Caki2 (cell line): ENCODE data around the gene DNAH5. TPM values are rescaled to one million over a fixed set of nuclear protein-coding genes. Genes with fewer than 3 reads are reported as not detected.
"Not testable (repeated sequence)": the region's sequence is repeated elsewhere in the genome, so short reads cannot be mapped to it uniquely, and the experiment has no call there.

ENCODE experiments used
- DNase-seq: peaks from one replicate; pipeline ENCODE4 v3.0.0-alpha.2; 2015; ENCODE audit warnings: low read depth
- in situ Hi-C: cut with HindIII; loops from 2 replicates; pipeline ENCODE4 v1.10.0; 2016; ENCODE audit warnings: low sequenced_read_pairs, low pct_unique_long_range_greater_than_20kb, mixed read lengths
- total RNA-seq: library from RNA; depleted of rRNA; stranded (reverse); fragments of >200 nt; shearing (Covaris generic); gene quantifications from 2 replicates; pipeline ENCODE4 v1.2.3, GENCODE V29; 2014; ENCODE audit warnings: low replicate concordance; rRNA removed

DNAH5 gene
- total RNA-seq = 1.8 and 4.6 TPM in 2 replicates

- DNase-seq = no peak
- in situ Hi-C loops = no loop called here
Observed at GRCh38 chr5:13944560-13945199, at the start of gene DNAH5. Gene DNAH5 (minus strand): TSS chr5:13944688. CDS start chr5:13944438, 250 bp downstream.

GRCh38 chr5:13993926-13994325 is 49.4 kb upstream of the DNAH5 start:
- DNase-seq = no peak
- in situ Hi-C loops = loop anchor here (25.0 kb wide), 1 partner anchor 293 kb away; no protein-coding TSS in a partner anchor

DNA sequence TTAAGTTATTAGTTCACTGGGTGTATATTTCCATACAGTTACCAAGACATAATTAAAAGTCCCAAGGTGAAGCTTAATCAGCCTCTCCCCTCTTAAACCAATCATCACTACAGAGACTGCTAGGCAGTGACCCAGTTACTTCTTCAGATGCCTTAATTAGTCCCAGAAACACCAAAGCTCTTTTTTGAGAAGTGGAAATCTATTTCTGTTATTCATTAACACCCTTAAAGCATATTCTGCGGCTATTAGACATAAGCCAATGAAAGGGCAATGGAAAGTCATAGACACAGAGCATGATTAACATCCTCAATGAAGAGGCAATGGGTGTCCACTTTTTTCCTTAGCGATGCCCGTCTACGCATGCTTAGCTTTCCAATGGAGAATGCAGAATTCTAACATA is 48.3 kb upstream of the DNAH5 start:
- peak; percentile 21 for DNase-seq

DNA sequence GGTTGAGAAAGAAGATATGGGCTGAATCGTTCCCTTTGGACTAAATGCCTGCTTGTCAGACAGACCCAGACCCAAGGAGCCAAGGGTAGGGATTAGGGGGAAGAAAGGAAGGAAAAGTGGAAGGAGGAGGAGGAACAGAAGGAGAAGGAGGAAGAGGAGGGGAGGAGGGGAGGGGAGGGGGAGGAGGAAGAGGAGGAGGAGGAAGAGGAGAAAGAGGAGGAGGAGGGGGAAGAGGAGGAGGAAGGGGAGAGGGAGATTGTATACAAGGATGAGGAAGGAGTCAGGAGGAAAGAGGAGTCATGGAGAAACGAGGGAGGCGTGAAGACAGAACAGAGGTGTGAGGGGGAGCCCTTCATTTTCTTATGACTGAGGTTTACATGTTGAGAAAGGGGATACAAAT is 46.9 kb upstream of the DNAH5 start:
- no peak for DNase-seq
- in situ Hi-C loops = loop anchor here (25.0 kb wide), 1 partner anchor 296 kb away; no protein-coding TSS in a partner anchor

More for the DNA sequence above, 48.3 kb upstream of the DNAH5 start:
- in situ Hi-C loops = loop anchor here (25.0 kb wide), 1 partner anchor 295 kb away; no protein-coding TSS in a partner anchor

GRCh38 chr5:13990896-13991295 is 46.4 kb upstream of the DNAH5 start:
- in situ Hi-C loops = loop anchor here (25.0 kb wide), 1 partner anchor 296 kb away; no protein-coding TSS in a partner anchor
- no peak for DNase-seq

- no peak for DNase-seq
- in situ Hi-C loops = loop anchor here (25.0 kb wide), 1 partner anchor 297 kb away; no protein-coding TSS in a partner anchor
Observed at GRCh38 chr5:13989832-13990231, 45.3 kb upstream of the DNAH5 start.

DNA sequence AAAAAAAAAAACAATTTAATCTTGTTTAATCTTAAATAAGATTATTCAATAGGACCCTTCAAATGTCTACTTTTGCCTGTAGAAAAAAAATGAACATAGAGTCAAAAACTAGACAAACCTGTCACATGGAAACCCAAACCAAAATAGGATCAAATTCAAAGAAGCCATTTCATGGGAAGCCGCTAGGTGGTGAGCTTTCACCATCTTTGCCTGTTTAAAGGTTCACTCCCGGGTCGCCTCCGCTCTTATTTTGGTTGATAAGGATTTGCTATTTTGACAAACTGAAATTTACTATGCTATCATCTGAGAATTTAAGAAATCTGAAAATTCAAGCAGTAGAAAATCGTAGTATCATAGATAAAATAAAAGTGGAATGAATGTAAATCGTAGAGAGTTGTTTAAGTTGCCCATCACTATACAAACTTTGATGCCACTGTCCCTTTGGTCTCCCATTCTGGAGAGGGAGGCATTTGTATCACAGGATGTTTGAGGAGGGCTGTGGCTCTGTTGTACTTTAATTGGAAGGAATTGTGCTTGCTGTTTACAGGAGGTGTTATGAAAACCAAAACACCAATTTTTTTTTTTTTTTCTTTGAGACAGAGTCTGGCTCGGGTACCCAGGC is 43.5 kb upstream of the DNAH5 start:
- in situ Hi-C loops = loop anchor here (25.0 kb wide), 1 partner anchor 299 kb away; no protein-coding TSS in a partner anchor

DNA sequence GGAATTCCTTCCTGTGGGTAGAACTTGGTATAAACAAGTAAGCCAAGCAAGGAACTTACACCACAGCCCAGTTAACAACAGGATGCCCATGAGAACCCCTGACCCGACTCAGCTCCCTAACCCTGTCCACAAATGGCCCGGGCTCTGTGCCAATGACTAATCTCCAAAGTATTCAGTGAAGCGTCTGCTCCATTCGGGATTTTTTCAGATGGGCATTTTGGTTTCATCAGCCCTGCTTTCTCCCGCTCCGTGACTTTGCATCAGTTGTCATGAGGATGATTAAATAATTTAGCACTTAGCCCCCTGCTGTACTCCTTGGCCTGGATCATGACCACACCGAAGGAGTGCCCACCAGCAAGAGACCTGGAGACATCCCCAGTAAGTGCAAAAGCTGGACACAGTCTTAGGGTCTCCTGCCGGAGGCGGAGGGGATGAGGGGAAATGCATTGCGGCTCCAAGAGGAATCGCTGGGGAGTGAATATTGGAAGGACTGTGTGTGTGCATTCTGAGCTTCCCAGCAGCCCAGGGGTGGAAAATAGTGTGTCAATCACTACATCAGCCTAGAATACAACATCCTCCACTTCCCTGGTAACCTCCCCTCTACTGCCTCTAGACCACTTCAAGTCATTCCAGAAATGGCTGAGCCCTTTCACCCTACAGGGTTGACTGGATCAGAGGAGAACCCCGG is 41.4 kb upstream of the DNAH5 start:
- peak; percentile 93 for DNase-seq
- in situ Hi-C loops = loop anchor here (25.0 kb wide), 1 partner anchor 301 kb away; no protein-coding TSS in a partner anchor

More for the DNA sequence above, 43.5 kb upstream of the DNAH5 start:
- peak; percentile 60 for DNase-seq

- not testable (repeated sequence) for DNase-seq
- in situ Hi-C loops = loop anchor here (25.0 kb wide), 1 partner anchor 302 kb away; no protein-coding TSS in a partner anchor
Observed at GRCh38 chr5:13984888-13985287, 40.4 kb upstream of the DNAH5 start.

DNA sequence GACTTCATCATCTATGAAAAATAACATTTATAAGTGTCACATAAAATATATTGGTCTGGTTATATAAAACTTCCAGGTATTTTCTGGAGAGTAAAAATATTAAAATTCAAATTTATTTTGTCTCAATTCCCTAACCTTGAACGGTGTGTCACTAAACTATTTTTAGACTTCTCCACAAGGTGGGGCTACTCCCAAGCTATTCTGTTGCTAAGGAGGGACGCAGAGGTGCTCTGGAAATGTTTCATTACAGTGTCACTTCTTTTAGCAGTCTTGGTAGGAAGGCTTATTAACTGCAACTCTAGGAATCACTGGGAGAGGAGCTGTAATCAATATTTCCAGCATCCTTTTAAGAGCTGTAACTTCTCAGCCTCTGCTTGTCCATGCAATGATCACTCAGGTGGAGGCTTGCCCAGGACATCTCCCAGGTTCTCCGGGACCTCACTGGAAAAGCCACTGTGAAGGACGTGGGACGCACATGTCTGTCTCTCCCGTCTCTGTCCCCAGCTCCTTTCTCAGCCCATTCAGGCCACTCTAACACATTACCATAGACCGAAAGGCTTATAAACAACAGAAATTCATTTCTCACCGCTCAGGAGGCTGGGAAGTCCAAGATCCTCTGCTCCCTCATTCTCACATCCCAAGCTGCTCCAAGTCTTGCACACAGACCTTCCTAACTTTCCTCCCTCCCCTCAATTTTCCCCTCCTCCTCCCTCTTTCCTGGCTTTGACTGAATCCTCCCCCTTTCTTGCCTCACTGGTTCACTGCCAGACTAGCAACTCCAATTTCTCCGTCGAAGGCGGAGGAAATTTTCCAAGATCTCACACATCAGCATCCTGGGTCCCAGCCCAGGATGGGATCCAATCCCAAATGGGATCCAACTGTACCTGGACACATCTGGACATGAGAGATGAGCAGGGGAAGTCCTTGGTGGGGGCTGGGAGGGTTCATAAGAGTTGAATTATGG is 32.7 kb upstream of the DNAH5 start:
- peak; percentile 45 for DNase-seq
- in situ Hi-C loops = loop anchor here (25.0 kb wide), 1 partner anchor 310 kb away; no protein-coding TSS in a partner anchor

DNA sequence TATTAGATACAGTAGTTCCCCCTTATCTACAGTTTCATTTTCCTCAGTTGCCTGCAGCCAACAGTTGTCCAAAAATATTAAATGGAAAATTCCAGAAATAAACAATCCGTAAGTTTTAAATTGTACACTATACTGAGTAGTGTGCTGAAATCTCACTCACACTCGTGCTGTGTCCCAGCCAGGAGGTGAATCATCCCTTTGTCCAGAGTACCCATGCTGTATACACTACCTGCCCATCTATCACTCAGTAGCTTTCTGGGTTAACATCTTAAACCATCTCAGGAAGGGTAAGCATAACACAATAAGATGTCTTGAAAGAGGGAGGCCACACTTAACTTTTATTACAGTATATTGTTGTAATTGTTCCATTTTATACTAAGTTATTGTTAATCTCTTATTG is 31.7 kb upstream of the DNAH5 start:
- no peak for DNase-seq
- in situ Hi-C loops = loop anchor here (25.0 kb wide), 1 partner anchor 311 kb away; no protein-coding TSS in a partner anchor

GRCh38 chr5:13975246-13975645 is 30.8 kb upstream of the DNAH5 start:
- in situ Hi-C loops = loop anchor here (25.0 kb wide), 1 partner anchor 312 kb away; no protein-coding TSS in a partner anchor
- no peak for DNase-seq

DNA sequence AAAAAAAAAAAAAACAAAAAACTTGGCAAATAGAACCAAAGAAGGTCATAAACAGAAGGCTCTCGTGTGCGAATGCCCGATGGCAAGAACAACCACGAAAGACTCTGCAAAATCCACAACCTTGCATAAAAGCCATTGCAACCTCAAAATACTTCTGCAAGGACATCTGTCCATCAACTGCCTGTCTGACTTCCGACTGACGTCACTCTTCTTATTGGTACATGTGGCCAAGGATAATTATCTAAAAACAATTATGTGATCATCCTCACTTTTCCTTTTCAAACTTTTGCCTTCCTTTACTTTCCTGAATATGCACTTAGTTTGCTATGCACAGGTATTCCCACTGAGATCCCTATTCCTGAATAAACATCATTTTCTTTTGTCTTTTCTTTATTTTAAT is 29.2 kb upstream of the DNAH5 start:
- no peak for DNase-seq
- in situ Hi-C loops = no loop called here

DNA sequence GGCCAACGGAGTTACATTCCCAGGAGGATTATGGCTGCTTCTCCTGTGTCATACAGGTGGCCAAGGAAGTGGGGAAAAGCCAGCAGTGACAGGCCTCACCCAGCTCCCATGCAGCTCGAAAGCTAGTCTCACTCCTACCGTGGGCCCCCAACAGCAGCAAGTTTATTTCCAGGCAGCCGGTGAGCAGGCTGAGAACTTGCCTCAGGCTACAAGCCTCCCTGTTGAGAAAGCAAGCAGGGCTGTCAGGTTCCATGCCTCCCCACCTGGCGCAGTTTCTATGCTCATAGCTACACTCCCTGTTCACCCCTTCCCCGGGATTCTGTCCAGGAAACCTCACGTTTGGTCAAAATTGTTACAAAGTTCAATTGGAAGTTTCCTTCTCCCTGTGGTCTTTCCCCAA is 27.5 kb upstream of the DNAH5 start:
- DNase-seq = no peak
- in situ Hi-C loops = no loop called here

DNA sequence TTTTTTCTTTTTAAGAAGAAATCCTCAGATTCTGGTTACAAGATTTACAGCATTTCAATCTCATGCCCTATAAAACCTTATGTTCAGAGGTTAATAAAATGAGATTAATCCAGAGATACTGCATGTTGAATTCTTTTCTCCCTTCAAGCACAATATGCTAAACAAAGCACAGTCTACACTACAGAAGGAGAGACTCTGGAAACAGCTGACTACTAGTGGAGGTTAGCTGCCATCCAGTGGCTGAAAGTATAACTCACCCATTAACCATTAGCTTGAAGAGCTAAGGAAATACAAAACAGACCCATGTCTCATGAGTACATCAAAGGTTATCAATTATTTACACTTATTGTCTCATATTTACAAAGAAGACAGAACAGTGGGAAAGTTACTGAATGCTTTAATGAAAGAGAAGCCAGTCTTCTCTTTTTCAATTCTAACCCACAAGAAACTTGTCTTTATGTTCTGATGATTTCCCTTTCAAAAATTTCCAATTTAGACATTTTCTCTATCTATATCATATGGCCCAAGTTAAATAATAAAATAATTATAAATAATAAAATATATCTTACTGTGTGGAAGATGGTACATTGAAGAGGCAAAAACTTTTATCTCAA is 12.7 kb upstream of the DNAH5 start:
- in situ Hi-C loops = no loop called here
- peak; percentile 66 for DNase-seq

DNA sequence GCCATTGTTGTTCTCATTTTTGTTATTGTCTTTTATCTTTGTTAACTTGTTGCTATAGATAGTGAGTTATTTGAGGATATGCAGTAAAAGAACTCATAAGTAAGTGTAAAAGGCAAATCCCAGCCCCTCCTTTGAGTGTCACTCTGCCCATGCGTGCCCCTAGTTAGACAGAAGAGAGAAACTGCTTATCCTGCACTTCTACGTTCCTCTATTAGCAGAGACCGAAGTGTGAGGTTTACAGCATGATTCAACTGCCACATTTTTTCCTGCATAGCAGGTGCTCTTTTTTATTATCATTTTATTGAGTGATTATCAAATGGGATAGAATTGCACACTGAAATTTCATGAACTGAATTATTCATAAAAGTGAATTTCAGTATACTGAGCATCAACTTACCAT is 12.0 kb upstream of the DNAH5 start:
- in situ Hi-C loops = no loop called here
- DNase-seq = no peak

- in situ Hi-C loops = no loop called here
- DNase-seq = no peak
Observed at GRCh38 chr5:13955896-13956295, 11.4 kb upstream of the DNAH5 start.
